HK-2 (cell line): Measurements from ENCODE around the gene ANO4.
"Not testable (repeated sequence)": the region's sequence is repeated elsewhere in the genome, so short reads cannot be mapped to it uniquely, and the experiment has no call there.

Experiments
- DNase-seq: peaks from one replicate; pipeline ENCODE4 v3.0.0-alpha.2; 2018; ENCODE audit not compliant: unreplicated experiment

The ANO4 gene

GRCh38 chr12:100989509-100989908, 194.9 kb downstream of the ANO4 start:
- not testable (repeated sequence) for DNase-seq

GRCh38 chr12:100991102-100991501, 196.5 kb downstream of the ANO4 start:
- no peak for DNase-seq

GRCh38 chr12:100992194-100992593, 197.6 kb downstream of the ANO4 start:
- DNase-seq: no peak

DNA sequence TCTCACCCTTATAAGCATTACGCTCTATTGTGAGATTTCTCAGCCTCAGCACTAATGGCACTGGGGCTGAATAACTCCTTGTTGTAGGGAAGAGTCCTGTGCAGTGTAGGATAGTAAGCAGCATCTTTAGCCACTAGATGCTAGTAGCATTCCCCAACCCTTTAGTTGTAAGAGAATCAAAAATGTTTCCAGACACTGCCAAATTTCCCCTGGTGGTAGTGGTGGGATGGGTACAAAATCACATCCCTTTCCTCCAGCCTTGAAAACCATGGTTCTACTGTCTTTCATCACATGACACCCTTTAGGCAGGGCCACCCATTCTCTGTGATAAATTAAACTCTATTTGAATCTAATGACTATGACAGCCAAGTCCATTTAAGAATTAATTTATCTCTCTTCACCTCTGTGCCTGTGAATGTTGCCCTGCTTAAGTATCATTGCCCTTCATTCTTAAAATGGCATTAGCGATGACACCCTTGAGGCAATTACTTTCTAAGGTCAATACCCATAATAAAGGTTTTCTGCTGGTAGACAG, 199.4 kb downstream of the ANO4 start:
- no peak for DNase-seq

- no peak for DNase-seq
Observed at GRCh38 chr12:100995201-100995600, 200.6 kb downstream of the ANO4 start.

DNA sequence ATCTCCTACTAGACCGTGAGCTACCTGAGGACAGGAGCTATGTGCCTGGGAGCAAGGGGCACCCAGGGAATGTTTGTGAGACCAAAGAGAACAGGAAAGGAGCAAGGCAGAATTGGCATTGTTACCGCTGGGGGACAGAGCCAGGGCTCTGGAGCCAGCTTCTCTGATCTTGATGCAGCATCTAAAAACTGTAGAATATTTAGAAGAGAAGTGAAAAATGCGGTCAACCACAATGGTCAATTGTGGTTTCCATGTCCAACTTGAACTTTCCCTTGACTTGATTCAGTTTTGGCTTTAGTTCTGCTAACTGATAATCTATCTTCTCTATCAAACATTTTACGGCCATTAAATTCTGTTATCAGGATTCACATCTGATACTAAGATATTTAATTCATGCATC, 201.2 kb downstream of the ANO4 start:
- no peak for DNase-seq

GRCh38 chr12:101001669-101002068, 207.1 kb downstream of the ANO4 start:
- DNase-seq: no peak

- no peak for DNase-seq
Observed at GRCh38 chr12:101002696-101003419, 208.3 kb downstream of the ANO4 start.

DNA sequence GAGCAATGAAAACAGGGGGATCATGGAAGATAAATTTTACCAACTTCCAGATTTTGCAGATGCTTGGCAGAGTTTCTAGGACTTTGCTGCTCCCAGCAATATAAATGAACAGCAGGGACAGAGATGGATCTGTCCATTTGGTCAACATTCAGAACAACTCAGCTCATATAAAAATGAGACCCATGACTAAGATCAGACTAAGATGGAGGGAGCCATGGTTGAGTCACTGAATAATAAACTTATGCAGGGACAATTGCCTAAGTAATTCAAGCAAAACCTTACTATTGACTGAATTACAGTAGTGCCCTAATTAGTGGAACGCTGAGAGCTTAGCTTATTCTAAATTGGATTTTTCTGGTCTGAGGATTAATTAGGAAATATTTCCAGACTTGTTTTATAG, 210.3 kb downstream of the ANO4 start:
- DNase-seq: no peak

GRCh38 chr12:101009274-101009673, 214.7 kb downstream of the ANO4 start:
- DNase-seq: no peak

DNA sequence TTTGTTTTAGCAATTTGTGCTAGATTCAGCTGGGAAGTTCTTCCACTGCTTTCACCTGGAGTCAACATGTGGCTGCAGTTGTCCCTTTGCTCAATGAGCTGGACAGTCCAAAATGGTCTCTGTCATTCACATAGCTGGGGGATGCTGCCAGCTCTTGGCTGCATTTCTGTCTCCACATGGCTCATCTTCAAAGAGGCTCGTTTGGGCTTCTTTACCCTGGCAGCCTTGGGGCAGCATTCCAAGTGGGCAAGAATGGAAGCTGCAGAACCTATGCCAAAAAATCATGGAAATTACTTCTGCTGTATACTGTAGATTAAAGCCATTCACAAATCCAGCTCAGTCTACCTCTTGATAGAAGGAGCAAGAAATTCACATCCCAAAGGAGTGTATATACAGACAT, 216.3 kb downstream of the ANO4 start:
- DNase-seq: no peak

DNA sequence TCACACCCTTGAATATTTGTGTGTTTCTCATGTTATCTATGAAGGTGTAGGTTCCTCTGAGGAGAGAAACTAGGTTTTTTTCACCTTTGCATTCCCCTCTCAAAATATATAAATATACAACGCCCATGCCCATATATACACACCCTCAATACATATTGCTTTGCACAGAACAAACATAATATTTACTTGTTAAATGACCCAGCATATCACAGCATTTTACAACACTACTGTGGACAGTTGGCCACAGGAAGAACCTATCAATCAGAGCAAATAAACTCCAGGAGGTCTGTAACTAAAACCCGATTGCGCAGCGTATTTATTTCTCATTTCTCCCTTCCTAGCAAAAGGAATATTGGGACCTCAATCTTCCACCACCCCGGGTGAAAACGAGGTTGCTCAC, 219.4 kb downstream of the ANO4 start:
- DNase-seq: no peak

GRCh38 chr12:101015044-101015443, 220.5 kb downstream of the ANO4 start:
- DNase-seq: no peak

DNA sequence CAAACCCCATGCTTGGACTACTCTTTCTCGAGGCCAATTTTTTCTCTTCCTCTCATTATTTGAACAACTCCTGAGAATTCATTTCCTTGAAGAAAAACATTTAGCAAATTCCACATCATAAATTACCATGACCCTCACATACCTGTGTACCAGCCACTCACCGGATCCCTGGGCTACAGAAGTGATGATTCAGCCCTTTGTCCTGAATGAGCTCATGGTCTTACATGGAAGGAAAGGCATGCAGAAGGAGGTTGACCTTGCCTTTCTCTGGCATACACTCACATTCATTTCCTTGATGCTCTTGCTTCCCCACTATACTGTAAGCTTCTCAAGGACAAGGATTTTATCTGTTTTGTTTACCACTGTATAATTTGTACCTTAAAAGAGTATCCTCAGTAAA, 224.0 kb downstream of the ANO4 start:
- DNase-seq: peak; percentile 30

GRCh38 chr12:101019201-101019600, 224.6 kb downstream of the ANO4 start:
- DNase-seq: no peak

GRCh38 chr12:101019667-101020066, 225.1 kb downstream of the ANO4 start:
- no peak for DNase-seq

- no peak for DNase-seq
Observed at GRCh38 chr12:101021442-101021841, 226.9 kb downstream of the ANO4 start.

- no peak for DNase-seq
Observed at GRCh38 chr12:101021911-101022388, 227.4 kb downstream of the ANO4 start.

GRCh38 chr12:101027200-101027599, 232.6 kb downstream of the ANO4 start:
- no peak for DNase-seq

- DNase-seq: no peak
Observed at GRCh38 chr12:101027816-101028215, 233.2 kb downstream of the ANO4 start.

- DNase-seq: no peak
Observed at GRCh38 chr12:101038289-101038871, 243.8 kb downstream of the ANO4 start.

GRCh38 chr12:101039848-101040531, 245.4 kb downstream of the ANO4 start:
- DNase-seq: no peak

DNA sequence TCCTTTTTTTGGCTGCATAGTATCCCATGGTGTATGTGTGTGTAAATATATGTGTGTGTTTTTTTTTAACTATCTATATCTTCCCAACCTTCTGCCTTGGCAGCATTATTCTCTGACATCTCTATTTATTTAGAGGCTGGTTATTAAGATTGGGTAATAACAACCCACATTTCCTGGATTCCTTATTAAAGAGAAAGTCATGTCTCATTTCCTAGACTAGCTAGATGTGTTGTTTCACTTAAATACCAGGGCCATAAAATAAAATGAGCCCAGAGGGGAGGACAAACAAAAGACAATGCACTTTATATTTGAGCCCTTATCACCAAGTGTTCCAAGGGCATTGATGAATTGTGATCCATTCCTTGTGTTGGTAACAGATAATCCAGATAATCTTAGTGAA, 246.4 kb downstream of the ANO4 start:
- no peak for DNase-seq
